Measurements from ENCODE around the gene APBA3.

APBA3 gene

DNA sequence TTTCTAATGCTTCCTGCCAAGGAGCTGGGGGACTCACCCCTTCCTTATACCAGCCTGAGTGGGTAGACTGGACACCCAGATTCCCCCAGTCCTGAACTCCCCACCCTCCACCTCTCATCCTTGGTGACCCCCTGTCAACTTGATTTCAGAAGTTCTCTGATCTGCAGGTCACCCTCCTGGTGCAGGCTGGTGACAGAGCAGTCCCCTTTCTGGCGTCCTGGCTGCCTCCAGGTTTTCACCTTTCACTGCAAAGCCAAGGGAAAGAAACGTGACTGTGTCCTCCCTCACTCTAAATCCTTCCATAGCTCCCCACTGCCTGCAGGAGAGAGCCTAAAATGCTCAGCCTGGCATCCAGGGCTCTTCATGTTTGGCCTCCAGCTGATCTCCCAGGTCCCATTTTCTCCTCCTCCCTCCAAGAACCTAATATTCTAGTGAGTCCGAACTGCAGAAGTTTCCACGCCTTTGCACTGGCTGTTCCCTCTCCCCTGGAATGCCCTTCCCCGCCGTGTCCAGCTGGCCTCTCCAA is 28.8 kb upstream of the APBA3 start:
- Histone ChIP-seq H3K9ac (ENCODE audit: low read length in 5 of 5) (no peak overlapping the region), H3K36me3 (ENCODE audit: control insufficient read depth in 5 of 5, insufficient read depth in 5 of 5, low read length in 5 of 5) (no peaks in the 10 kb centered on the region), H3K27me3 (ENCODE audit: control insufficient read depth in 5 of 5, insufficient read depth in 4 of 5, low read length in 5 of 5) (peaks cover 3 to 16% (median 9%) of the 10 kb centered on the region in 5 donors), H3K9me3 (ENCODE audit: control insufficient read depth in 5 of 5, low read length in 5 of 5) (peaks cover 0 to 11% (median 9%) of the 10 kb centered on the region in 5 donors), H3K4me3 (ENCODE audit: low read depth in 1 of 5, low read length in 5 of 5) (no peak overlapping the region), H3K4me1 (ENCODE audit: control insufficient read depth in 5 of 5, insufficient read depth in 5 of 5, low read length in 5 of 5) (peaks cover 0 to 8% (median 0%) of the 10 kb centered on the region in 5 donors), H3K27ac (ENCODE audit: low read depth, low read length) (no peak overlapping the region)

DNA sequence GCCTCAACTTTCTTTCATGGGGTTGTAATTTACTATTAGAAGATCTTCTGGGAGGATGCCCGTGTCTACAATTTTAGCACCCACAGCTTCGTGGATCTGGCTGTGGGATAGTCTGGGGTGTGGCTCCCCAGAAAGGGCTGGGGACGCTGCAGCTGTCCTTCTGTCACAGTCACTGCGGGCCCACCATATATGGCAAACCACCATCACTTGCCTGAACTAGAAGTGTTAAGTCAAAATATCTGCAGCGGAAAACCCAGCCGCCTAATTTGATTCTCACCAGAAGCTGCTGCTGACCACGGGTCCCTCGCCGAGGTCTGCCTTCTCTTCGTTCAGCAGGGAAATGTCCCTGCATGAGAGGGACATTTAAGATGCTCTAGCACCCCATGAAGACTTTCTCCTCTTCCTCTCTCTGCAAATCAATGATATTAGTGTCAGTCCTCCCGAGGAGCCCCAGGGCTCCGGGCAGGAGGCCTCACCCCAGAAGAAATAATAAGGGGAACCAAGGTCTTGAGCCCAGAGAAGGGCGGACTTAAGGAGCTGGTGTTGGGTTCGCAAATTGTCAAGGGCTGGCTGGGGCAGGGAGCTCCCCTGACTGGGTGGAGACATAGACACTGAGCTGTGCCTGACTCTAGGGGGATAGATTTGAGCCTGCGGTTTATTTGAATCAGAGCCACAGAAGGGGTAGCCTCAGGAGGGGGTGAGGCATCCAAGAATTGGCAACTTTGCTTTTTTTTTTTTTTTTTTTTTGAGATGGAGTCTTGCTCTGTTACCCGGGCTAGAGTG is 27.7 kb upstream of the APBA3 start:
- no peaks in the 10 kb centered on the region for H3K36me3 ChIP-seq (ENCODE audit: control insufficient read depth in 5 of 5, insufficient read depth in 5 of 5, low read length in 5 of 5)
- no peak overlapping the region for H3K9ac ChIP-seq (ENCODE audit: low read length in 5 of 5)
- no peak overlapping the region for H3K27ac ChIP-seq (ENCODE audit: low read depth, low read length)
- peaks cover 0 to 8% (median 0%) of the 10 kb centered on the region in 5 donors for H3K4me1 ChIP-seq (ENCODE audit: control insufficient read depth in 5 of 5, insufficient read depth in 5 of 5, low read length in 5 of 5)
- peaks cover 0 to 11% (median 9%) of the 10 kb centered on the region in 5 donors for H3K9me3 ChIP-seq (ENCODE audit: control insufficient read depth in 5 of 5, low read length in 5 of 5)
- H3K4me3 ChIP-seq (ENCODE audit: low read depth in 1 of 5, low read length in 5 of 5): no peak overlapping the region
- H3K27me3 ChIP-seq (ENCODE audit: control insufficient read depth in 5 of 5, insufficient read depth in 4 of 5, low read length in 5 of 5): peaks cover 4 to 26% (median 16%) of the 10 kb centered on the region in 5 donors

DNA sequence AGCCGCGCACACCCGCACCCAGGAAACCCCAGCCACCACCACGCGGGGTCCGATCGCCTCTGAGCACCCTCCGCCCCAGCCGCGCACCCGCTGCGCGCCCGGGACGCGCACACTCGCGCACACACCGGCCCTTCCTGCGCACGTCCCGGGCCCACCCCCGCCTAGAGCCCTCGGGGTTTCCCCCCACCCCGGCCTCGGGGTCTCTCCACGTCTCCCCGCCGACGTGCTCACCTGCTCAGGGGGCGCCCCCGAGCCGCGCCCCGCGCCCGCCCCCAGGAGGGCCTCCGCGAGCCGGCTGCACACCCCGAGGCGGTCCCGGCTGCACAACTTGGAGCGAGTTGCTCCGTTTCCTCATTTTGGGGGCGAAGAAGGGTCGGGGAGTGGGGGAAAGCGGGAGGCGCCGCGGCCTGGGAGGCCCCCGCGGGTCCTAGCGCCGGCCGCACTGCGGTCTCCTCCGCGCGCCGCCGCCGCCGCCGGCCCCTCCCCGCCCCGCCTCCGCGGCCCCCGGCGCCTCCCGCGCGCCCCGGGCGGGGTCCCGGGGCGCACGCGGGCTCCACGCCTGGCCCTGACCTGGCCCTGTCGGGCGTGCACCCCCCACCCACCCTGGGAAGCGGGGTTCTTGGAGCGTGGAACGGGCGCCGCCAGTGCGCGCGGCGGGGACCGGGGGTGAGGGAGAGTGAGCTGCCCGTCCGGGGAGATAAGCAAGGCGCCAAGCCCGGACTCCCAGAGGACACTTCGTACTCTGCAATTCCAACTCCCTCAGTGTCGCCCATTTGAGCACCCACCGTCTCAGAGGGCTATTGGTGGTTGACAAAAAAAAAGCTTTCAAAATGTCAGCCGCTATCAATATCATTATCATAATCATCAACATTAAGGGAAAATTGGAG is 24.7 kb upstream of the APBA3 start, which contains the start of gene MATK:
TSS of gene MATK (minus strand) at position 444 of the 887 bp plus-strand sequence. CDS start 1,246 bp downstream, outside the sequence.
- no peak within 1 kb of the TSS for H3K9ac ChIP-seq (ENCODE audit: low read length in 5 of 5)
- peak within 1 kb of the TSS in 2 of 5 donors; percentile 34 to 53 for H3K4me3 ChIP-seq (ENCODE audit: low read depth in 1 of 5, low read length in 5 of 5)
- peaks cover 0 to 8% (median 0%) of the 10 kb centered on the region in 5 donors for H3K4me1 ChIP-seq (ENCODE audit: control insufficient read depth in 5 of 5, insufficient read depth in 5 of 5, low read length in 5 of 5)
- H3K9me3 ChIP-seq (ENCODE audit: control insufficient read depth in 5 of 5, low read length in 5 of 5): peaks cover 11 to 28% (median 27%) of the 10 kb centered on the region in 5 donors
- H3K36me3 ChIP-seq (ENCODE audit: control insufficient read depth in 5 of 5, insufficient read depth in 5 of 5, low read length in 5 of 5): no peaks in the 10 kb centered on the region
- H3K27ac ChIP-seq (ENCODE audit: low read depth, low read length): no peak within 1 kb of the TSS
- peaks cover 4 to 46% (median 27%) of the 10 kb centered on the region in 5 donors for H3K27me3 ChIP-seq (ENCODE audit: control insufficient read depth in 5 of 5, insufficient read depth in 4 of 5, low read length in 5 of 5)

DNA sequence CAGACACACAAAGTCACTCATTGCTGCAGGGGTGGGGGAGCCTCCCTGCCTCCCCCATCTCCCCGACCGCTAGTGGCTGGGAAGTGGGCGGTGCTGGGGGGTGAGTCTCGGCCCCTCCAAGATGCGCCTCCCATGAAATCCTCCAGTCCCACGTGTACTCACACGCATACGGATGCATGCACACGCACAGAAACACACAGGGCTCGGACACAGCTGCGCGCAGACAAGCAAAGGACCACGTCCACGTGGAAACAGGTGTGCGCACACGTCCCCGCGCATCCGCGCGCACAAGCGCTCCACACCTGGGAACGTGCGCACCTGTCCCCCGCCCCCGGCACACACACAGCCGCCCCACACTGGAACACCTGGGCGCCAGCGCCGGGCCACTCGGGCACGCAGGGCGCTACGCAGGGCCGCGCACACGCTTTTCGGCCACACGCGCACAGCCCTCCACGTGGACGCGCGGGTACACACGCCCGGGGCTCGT is 24.0 kb upstream of the APBA3 start:
- H3K4me3 ChIP-seq (ENCODE audit: low read depth in 1 of 5, low read length in 5 of 5): peak overlapping the region in 2 of 5 donors; percentile 34 to 53
- H3K9me3 ChIP-seq (ENCODE audit: control insufficient read depth in 5 of 5, low read length in 5 of 5): peaks cover 14 to 28% (median 27%) of the 10 kb centered on the region in 5 donors
- no peak overlapping the region for H3K9ac ChIP-seq (ENCODE audit: low read length in 5 of 5)
- H3K36me3 ChIP-seq (ENCODE audit: control insufficient read depth in 5 of 5, insufficient read depth in 5 of 5, low read length in 5 of 5): no peaks in the 10 kb centered on the region
- no peak overlapping the region for H3K27ac ChIP-seq (ENCODE audit: low read depth, low read length)
- peaks cover 0 to 8% (median 0%) of the 10 kb centered on the region in 5 donors for H3K4me1 ChIP-seq (ENCODE audit: control insufficient read depth in 5 of 5, insufficient read depth in 5 of 5, low read length in 5 of 5)
- peaks cover 4 to 43% (median 25%) of the 10 kb centered on the region in 5 donors for H3K27me3 ChIP-seq (ENCODE audit: control insufficient read depth in 5 of 5, insufficient read depth in 4 of 5, low read length in 5 of 5)

DNA sequence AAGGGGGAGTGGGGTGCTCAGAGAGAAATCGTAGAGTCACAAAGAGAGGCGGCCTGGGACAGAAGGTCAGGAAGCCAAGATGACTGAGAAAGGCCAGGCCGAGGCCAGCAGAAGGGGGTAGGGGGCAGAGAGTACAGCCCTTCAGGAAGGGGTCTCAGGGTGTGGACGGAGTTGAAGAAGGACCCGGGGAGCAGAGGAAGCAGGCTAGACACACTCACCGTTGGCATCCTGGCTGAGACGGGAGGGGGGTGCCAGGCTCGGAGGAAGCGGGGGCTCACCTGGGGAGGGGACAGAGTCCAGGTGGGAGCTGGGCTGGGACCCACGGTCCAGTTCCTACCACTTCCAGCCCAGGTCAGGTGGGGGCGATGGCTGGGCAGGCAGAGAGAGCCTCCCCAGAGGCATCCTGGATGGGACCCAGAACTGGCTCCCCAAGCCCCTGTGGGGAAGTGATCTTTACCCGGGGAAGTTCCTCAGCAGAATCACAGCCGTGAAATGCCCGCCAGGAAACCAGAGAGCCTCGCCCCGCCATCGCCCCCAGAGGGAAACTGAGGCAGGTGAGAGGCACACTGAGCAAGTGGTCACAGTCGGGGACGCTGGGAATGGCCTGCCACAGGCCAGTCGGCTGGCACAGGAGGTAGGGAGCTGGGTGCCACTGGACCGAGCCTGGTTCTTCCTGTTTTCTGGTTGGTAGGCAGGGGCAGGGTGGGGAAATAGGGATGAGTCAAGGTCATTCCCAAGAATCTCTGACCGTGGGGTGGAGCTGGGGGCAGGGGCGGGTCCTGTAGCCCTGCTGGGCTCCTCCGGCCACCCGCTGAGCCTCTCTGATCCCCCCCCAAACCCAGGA is 23.3 kb upstream of the APBA3 start:
- H3K4me3 ChIP-seq (ENCODE audit: low read depth in 1 of 5, low read length in 5 of 5): peak overlapping the region in 1 of 5 donors; percentile 53
- no peak overlapping the region for H3K9ac ChIP-seq (ENCODE audit: low read length in 5 of 5)
- H3K27me3 ChIP-seq (ENCODE audit: control insufficient read depth in 5 of 5, insufficient read depth in 4 of 5, low read length in 5 of 5): peaks cover 4 to 40% (median 25%) of the 10 kb centered on the region in 5 donors
- H3K36me3 ChIP-seq (ENCODE audit: control insufficient read depth in 5 of 5, insufficient read depth in 5 of 5, low read length in 5 of 5): no peaks in the 10 kb centered on the region
- H3K27ac ChIP-seq (ENCODE audit: low read depth, low read length): no peak overlapping the region
- H3K9me3 ChIP-seq (ENCODE audit: control insufficient read depth in 5 of 5, low read length in 5 of 5): peaks cover 14 to 28% (median 24%) of the 10 kb centered on the region in 5 donors
- peaks cover 0 to 8% (median 0%) of the 10 kb centered on the region in 5 donors for H3K4me1 ChIP-seq (ENCODE audit: control insufficient read depth in 5 of 5, insufficient read depth in 5 of 5, low read length in 5 of 5)

DNA sequence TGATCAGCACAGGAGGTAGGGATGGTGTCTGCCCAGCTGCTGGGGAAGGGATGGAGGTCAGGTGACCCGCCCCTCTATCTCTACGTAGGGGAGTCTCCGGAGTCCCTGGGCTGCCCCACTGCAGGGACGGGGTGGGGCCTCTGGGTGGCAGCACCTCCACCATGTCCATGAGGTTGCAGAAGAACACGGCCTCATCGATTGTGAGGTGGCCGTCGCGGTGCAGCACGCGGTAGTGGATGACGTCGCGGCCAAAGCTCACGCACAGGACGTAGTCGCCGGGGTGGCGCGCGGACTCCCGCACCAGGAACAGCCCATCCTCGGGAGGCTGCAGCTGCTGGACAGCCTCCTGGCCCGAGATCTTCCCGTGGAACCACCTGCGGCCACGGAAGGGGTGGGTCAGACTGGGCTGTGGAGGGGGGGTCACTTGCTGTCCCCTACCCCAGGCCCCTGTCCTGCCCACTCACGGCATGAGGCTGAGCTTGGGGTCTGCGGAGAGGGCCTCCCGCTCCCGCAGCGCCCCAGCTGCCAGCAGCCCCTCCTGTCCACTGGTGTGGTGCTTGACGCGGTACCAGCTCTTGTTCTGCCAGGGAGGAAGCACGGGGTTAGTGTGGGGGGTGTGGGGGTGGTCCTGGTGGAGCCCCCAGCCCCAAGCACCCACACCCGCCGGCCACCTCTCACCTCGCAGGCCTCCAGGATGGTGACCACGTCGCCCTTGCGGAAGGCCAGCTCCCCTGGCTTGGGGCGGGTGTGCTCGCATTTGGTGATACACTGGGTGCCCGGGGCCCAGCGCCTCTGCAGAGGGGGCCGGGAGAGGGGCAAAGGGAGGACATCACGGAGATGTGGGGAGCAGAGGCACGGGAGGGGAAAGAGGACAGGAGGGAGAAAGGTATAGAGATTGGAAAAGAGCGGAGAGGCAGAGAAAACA is 22.4 kb upstream of the APBA3 start:
- peaks cover 0 to 8% (median 0%) of the 10 kb centered on the region in 5 donors for H3K4me1 ChIP-seq (ENCODE audit: control insufficient read depth in 5 of 5, insufficient read depth in 5 of 5, low read length in 5 of 5)
- no peak overlapping the region for H3K9ac ChIP-seq (ENCODE audit: low read length in 5 of 5)
- H3K9me3 ChIP-seq (ENCODE audit: control insufficient read depth in 5 of 5, low read length in 5 of 5): peaks cover 14 to 28% (median 24%) of the 10 kb centered on the region in 5 donors
- H3K27ac ChIP-seq (ENCODE audit: low read depth, low read length): no peak overlapping the region
- no peak overlapping the region for H3K4me3 ChIP-seq (ENCODE audit: low read depth in 1 of 5, low read length in 5 of 5)
- H3K27me3 ChIP-seq (ENCODE audit: control insufficient read depth in 5 of 5, insufficient read depth in 4 of 5, low read length in 5 of 5): peaks cover 4 to 40% (median 25%) of the 10 kb centered on the region in 5 donors
- no peaks in the 10 kb centered on the region for H3K36me3 ChIP-seq (ENCODE audit: control insufficient read depth in 5 of 5, insufficient read depth in 5 of 5, low read length in 5 of 5)

DNA sequence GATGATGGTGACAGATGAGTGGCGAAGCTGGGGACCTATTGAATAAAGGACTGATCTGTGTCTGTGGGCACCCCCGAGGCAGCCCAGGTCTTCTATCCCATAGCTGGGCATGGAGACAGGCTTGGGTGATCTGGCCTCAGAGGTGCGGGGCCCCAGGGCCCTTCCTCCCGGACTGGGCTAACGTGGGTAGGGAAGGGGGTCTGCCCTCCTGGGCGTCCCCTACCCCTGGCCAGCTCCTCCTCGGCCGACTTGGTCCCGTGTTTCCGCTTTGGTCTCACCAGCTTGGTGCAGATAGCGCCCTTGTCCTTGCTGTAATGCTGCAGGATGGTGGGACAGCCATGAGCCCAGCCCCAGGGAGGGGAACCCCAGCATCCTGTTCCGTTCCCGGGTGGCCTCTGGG is 21.4 kb upstream of the APBA3 start:
- no peak overlapping the region for H3K9ac ChIP-seq (ENCODE audit: low read length in 5 of 5)
- peaks cover 4 to 40% (median 25%) of the 10 kb centered on the region in 5 donors for H3K27me3 ChIP-seq (ENCODE audit: control insufficient read depth in 5 of 5, insufficient read depth in 4 of 5, low read length in 5 of 5)
- no peaks in the 10 kb centered on the region for H3K36me3 ChIP-seq (ENCODE audit: control insufficient read depth in 5 of 5, insufficient read depth in 5 of 5, low read length in 5 of 5)
- H3K9me3 ChIP-seq (ENCODE audit: control insufficient read depth in 5 of 5, low read length in 5 of 5): peaks cover 14 to 28% (median 24%) of the 10 kb centered on the region in 5 donors
- peak overlapping the region in 1 of 5 donors; percentile 19 for H3K4me3 ChIP-seq (ENCODE audit: low read depth in 1 of 5, low read length in 5 of 5)
- H3K27ac ChIP-seq (ENCODE audit: low read depth, low read length): no peak overlapping the region
- peaks cover 0 to 8% (median 0%) of the 10 kb centered on the region in 5 donors for H3K4me1 ChIP-seq (ENCODE audit: control insufficient read depth in 5 of 5, insufficient read depth in 5 of 5, low read length in 5 of 5)

DNA sequence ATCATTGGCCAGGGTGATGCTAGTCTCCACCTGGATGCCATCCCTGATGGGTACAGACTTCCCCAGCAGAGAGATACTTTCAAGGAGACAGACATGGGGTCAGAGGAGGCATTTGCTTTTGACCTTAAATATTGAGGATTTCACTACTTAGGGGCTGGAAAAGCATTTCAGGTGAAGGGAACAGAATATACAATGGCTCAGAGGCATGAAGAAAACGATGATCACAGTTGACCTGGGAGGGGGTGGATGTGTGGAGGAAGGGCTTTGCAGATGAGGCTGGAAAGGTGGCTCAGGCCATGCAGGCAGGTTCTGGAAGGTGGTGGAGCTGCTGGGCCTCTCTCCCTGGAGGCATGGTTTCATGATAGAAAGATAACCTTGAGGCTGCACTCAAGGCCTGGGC is 20.8 kb upstream of the APBA3 start:
- peaks cover 14 to 28% (median 24%) of the 10 kb centered on the region in 5 donors for H3K9me3 ChIP-seq (ENCODE audit: control insufficient read depth in 5 of 5, low read length in 5 of 5)
- H3K9ac ChIP-seq (ENCODE audit: low read length in 5 of 5): no peak overlapping the region
- peaks cover 4 to 40% (median 25%) of the 10 kb centered on the region in 5 donors for H3K27me3 ChIP-seq (ENCODE audit: control insufficient read depth in 5 of 5, insufficient read depth in 4 of 5, low read length in 5 of 5)

More for the DNA sequence above, 20.8 kb upstream of the APBA3 start:
- H3K36me3 ChIP-seq (ENCODE audit: control insufficient read depth in 5 of 5, insufficient read depth in 5 of 5, low read length in 5 of 5): no peaks in the 10 kb centered on the region
- H3K27ac ChIP-seq (ENCODE audit: low read depth, low read length): no peak overlapping the region
- H3K4me1 ChIP-seq (ENCODE audit: control insufficient read depth in 5 of 5, insufficient read depth in 5 of 5, low read length in 5 of 5): peaks cover 0 to 8% (median 0%) of the 10 kb centered on the region in 5 donors
- peak overlapping the region in 3 of 5 donors; percentile 5 to 31 (median 19) for H3K4me3 ChIP-seq (ENCODE audit: low read depth in 1 of 5, low read length in 5 of 5)
